Stimulated activated memory B cell treated with anti-CD40 and anti-IgM and Interleukin-4, amounts not matched to agents 10 μg/mL and 1 μg/mL and 100 μg/mL, for 72 hours (primary cell): Measurements from ENCODE around the gene PCDH17.

Source experiments
- ATAC-seq: fragments of 150-1000 bp; cut with Tn5 transposase; 2 replicates; pipeline ENCODE4 v1.10.0; 2021
- H3K27ac Mint-ChIP-seq: one replicate; pipeline ENCODE4 v1.8.0; 2022; ENCODE audit warnings: mild to moderate bottlenecking, mixed read lengths
- H3K27me3 Mint-ChIP-seq: one replicate; pipeline ENCODE4 v1.8.0; 2022; ENCODE audit warnings: mixed read lengths
- H3K36me3 Mint-ChIP-seq: one replicate; pipeline ENCODE4 v1.8.0; 2022; ENCODE audit warnings: mixed read lengths
- H3K4me1 Mint-ChIP-seq: one replicate; pipeline ENCODE4 v1.8.0; 2022; ENCODE audit warnings: mixed read lengths
- H3K4me3 Mint-ChIP-seq: one replicate; pipeline ENCODE4 v1.8.0; 2022; ENCODE audit warnings: mild to moderate bottlenecking, moderate library complexity, mixed read lengths
- H3K9me3 Mint-ChIP-seq: one replicate; pipeline ENCODE4 v1.8.0; 2022; ENCODE audit warnings: mixed read lengths

PCDH17 gene

GRCh38 chr13:57666131-57666953 is 34.8 kb downstream of the PCDH17 start:
- H3K4me1 Mint-ChIP-seq: no peaks in the 10 kb centered on the region
- H3K4me3 Mint-ChIP-seq: no peak overlapping the region
- ATAC-seq: no peak
- H3K9me3 Mint-ChIP-seq: peaks cover 8% of the 10 kb centered on the region
- H3K27me3 Mint-ChIP-seq: no peaks in the 10 kb centered on the region
- H3K36me3 Mint-ChIP-seq: no peaks in the 10 kb centered on the region
- H3K27ac Mint-ChIP-seq: no peak overlapping the region

GRCh38 chr13:57672168-57672567 is 40.6 kb downstream of the PCDH17 start:
- no peak for ATAC-seq
- no peaks in the 10 kb centered on the region for H3K4me1 Mint-ChIP-seq
- no peak overlapping the region for H3K4me3 Mint-ChIP-seq
- no peaks in the 10 kb centered on the region for H3K36me3 Mint-ChIP-seq
- H3K9me3 Mint-ChIP-seq: peaks cover 8% of the 10 kb centered on the region
- H3K27ac Mint-ChIP-seq: no peak overlapping the region
- no peaks in the 10 kb centered on the region for H3K27me3 Mint-ChIP-seq

GRCh38 chr13:57673197-57673596 is 41.7 kb downstream of the PCDH17 start:
- H3K9me3 Mint-ChIP-seq: peaks cover 11% of the 10 kb centered on the region
- ATAC-seq: no peak
- no peaks in the 10 kb centered on the region for H3K4me1 Mint-ChIP-seq
- no peak overlapping the region for H3K27ac Mint-ChIP-seq
- H3K4me3 Mint-ChIP-seq: no peak overlapping the region
- no peaks in the 10 kb centered on the region for H3K36me3 Mint-ChIP-seq
- no peaks in the 10 kb centered on the region for H3K27me3 Mint-ChIP-seq

GRCh38 chr13:57675526-57675925 is 44.0 kb downstream of the PCDH17 start:
- no peak overlapping the region for H3K4me3 Mint-ChIP-seq

GRCh38 chr13:57680609-57681008 is 49.1 kb downstream of the PCDH17 start:
- Mint-ChIP-seq H3K4me1 (no peaks in the 10 kb centered on the region), H3K4me3 (no peak overlapping the region), H3K36me3 (no peaks in the 10 kb centered on the region), H3K27ac (no peak overlapping the region), H3K27me3 (no peaks in the 10 kb centered on the region), H3K9me3 (peaks cover 4% of the 10 kb centered on the region)
- no peak for ATAC-seq

More at GRCh38 chr13:57675526-57675925, 44.0 kb downstream of the PCDH17 start:
- no peak for ATAC-seq
- Mint-ChIP-seq H3K27me3 (no peaks in the 10 kb centered on the region), H3K36me3 (no peaks in the 10 kb centered on the region), H3K27ac (no peak overlapping the region), H3K4me1 (no peaks in the 10 kb centered on the region), H3K9me3 (peaks cover 7% of the 10 kb centered on the region)

- Mint-ChIP-seq H3K4me1 (no peaks in the 10 kb centered on the region), H3K27me3 (no peaks in the 10 kb centered on the region), H3K9me3 (peaks cover 3% of the 10 kb centered on the region), H3K36me3 (no peaks in the 10 kb centered on the region), H3K4me3 (no peak overlapping the region), H3K27ac (no peak overlapping the region)
- no peak for ATAC-seq
Measured at GRCh38 chr13:57682128-57682716, 50.7 kb downstream of the PCDH17 start.

- no peaks in the 10 kb centered on the region for H3K36me3 Mint-ChIP-seq
- H3K4me1 Mint-ChIP-seq: no peaks in the 10 kb centered on the region
- H3K9me3 Mint-ChIP-seq: peaks cover 6% of the 10 kb centered on the region
- no peak for ATAC-seq
- no peak overlapping the region for H3K4me3 Mint-ChIP-seq
- no peak overlapping the region for H3K27ac Mint-ChIP-seq
- no peaks in the 10 kb centered on the region for H3K27me3 Mint-ChIP-seq
Measured at GRCh38 chr13:57698851-57699250, 67.3 kb downstream of the PCDH17 start.

GRCh38 chr13:57704031-57704430 is 72.5 kb downstream of the PCDH17 start:
- Mint-ChIP-seq H3K27me3 (no peaks in the 10 kb centered on the region), H3K36me3 (no peaks in the 10 kb centered on the region), H3K27ac (no peak overlapping the region), H3K4me1 (no peaks in the 10 kb centered on the region), H3K4me3 (no peak overlapping the region), H3K9me3 (peaks cover 3% of the 10 kb centered on the region)
- ATAC-seq: no peak

- ATAC-seq: no peak
Measured at GRCh38 chr13:57716295-57716694, 84.8 kb downstream of the PCDH17 start.

GRCh38 chr13:57724486-57725272 is 93.1 kb downstream of the PCDH17 start:
- no peak for ATAC-seq
- no peaks in the 10 kb centered on the region for H3K27me3 Mint-ChIP-seq
- no peaks in the 10 kb centered on the region for H3K4me1 Mint-ChIP-seq
- no peak overlapping the region for H3K4me3 Mint-ChIP-seq
- peaks cover 4% of the 10 kb centered on the region for H3K9me3 Mint-ChIP-seq
- H3K27ac Mint-ChIP-seq: no peak overlapping the region
- no peaks in the 10 kb centered on the region for H3K36me3 Mint-ChIP-seq

More at GRCh38 chr13:57716295-57716694, 84.8 kb downstream of the PCDH17 start:
- no peaks in the 10 kb centered on the region for H3K36me3 Mint-ChIP-seq
- H3K4me3 Mint-ChIP-seq: no peak overlapping the region
- no peaks in the 10 kb centered on the region for H3K9me3 Mint-ChIP-seq
- H3K27me3 Mint-ChIP-seq: no peaks in the 10 kb centered on the region
- no peaks in the 10 kb centered on the region for H3K4me1 Mint-ChIP-seq
- H3K27ac Mint-ChIP-seq: no peak overlapping the region

GRCh38 chr13:57725480-57725879 is 93.9 kb downstream of the PCDH17 start:
- Mint-ChIP-seq H3K4me1 (no peaks in the 10 kb centered on the region), H3K9me3 (peaks cover 4% of the 10 kb centered on the region), H3K36me3 (no peaks in the 10 kb centered on the region), H3K27me3 (no peaks in the 10 kb centered on the region), H3K27ac (no peak overlapping the region), H3K4me3 (no peak overlapping the region)
- no peak for ATAC-seq

- Mint-ChIP-seq H3K36me3 (no peaks in the 10 kb centered on the region), H3K4me1 (no peaks in the 10 kb centered on the region), H3K27ac (no peak overlapping the region), H3K9me3 (no peaks in the 10 kb centered on the region), H3K4me3 (no peak overlapping the region), H3K27me3 (no peaks in the 10 kb centered on the region)
- ATAC-seq: no peak
Measured at GRCh38 chr13:57726981-57727380, 95.4 kb downstream of the PCDH17 start.

GRCh38 chr13:57734306-57734705 is 102.8 kb downstream of the PCDH17 start:
- ATAC-seq: no peak
- H3K4me1 Mint-ChIP-seq: no peaks in the 10 kb centered on the region
- no peaks in the 10 kb centered on the region for H3K27me3 Mint-ChIP-seq
- no peak overlapping the region for H3K4me3 Mint-ChIP-seq
- no peak overlapping the region for H3K27ac Mint-ChIP-seq
- H3K9me3 Mint-ChIP-seq: no peaks in the 10 kb centered on the region
- H3K36me3 Mint-ChIP-seq: no peaks in the 10 kb centered on the region

GRCh38 chr13:57739089-57739488 is 107.5 kb downstream of the PCDH17 start:
- no peaks in the 10 kb centered on the region for H3K4me1 Mint-ChIP-seq
- no peak overlapping the region for H3K4me3 Mint-ChIP-seq
- H3K27me3 Mint-ChIP-seq: no peaks in the 10 kb centered on the region
- H3K9me3 Mint-ChIP-seq: no peaks in the 10 kb centered on the region
- H3K36me3 Mint-ChIP-seq: no peaks in the 10 kb centered on the region
- ATAC-seq: no peak
- no peak overlapping the region for H3K27ac Mint-ChIP-seq

GRCh38 chr13:57739543-57740190 is 108.1 kb downstream of the PCDH17 start:
- no peaks in the 10 kb centered on the region for H3K4me1 Mint-ChIP-seq
- H3K36me3 Mint-ChIP-seq: no peaks in the 10 kb centered on the region
- ATAC-seq: no peak
- H3K27ac Mint-ChIP-seq: no peak overlapping the region
- H3K27me3 Mint-ChIP-seq: no peaks in the 10 kb centered on the region
- no peak overlapping the region for H3K4me3 Mint-ChIP-seq
- H3K9me3 Mint-ChIP-seq: no peaks in the 10 kb centered on the region
